SU-DHL-6 (cell line): Measurements from ENCODE around the gene SLC39A11.

Experiments used
- CTCF ChIP-seq: fragments of 200-600 bp; sonication (generic); IDR thresholded peaks from one replicate; pipeline ENCODE4 v1.5.1; 2017; ENCODE audit warnings: antibody characterized with exemption, mild to moderate bottlenecking, low read length, moderate library complexity; ENCODE audit not compliant: insufficient read depth, poor library complexity, severe bottlenecking
- EZH2phosphoT487 ChIP-seq: fragments of 200-600 bp; sonication (generic), shearing (Covaris generic); conservative IDR thresholded peaks from 2 replicates; pipeline ENCODE4 v1.6.1; 2018; ENCODE audit warnings: mild to moderate bottlenecking, antibody characterized with exemption, low read length, moderate library complexity, mixed read lengths

- TF ChIP-seq CTCF (no peak), EZH2phosphoT487 (no peak)
Measured at GRCh38 chr17:72795941-72796340, 296.5 kb downstream of the SLC39A11 start.
